GM20000 (cell line): ENCODE results near the gene CEACAM20.

Source experiments
- DNase-seq: peaks from one replicate; pipeline ENCODE4 v3.0.0; 2012; ENCODE audit warnings: low spot score
- TF ChIP-seq, protein P1 (sequence below): IDR thresholded peaks from 2 replicates; pipeline ENCODE4 v1.5.1; 2012; ENCODE audit warnings: mild to moderate bottlenecking, control low read depth; ENCODE audit errors: extremely low read depth, missing control alignments

The CEACAM20 gene

DNA sequence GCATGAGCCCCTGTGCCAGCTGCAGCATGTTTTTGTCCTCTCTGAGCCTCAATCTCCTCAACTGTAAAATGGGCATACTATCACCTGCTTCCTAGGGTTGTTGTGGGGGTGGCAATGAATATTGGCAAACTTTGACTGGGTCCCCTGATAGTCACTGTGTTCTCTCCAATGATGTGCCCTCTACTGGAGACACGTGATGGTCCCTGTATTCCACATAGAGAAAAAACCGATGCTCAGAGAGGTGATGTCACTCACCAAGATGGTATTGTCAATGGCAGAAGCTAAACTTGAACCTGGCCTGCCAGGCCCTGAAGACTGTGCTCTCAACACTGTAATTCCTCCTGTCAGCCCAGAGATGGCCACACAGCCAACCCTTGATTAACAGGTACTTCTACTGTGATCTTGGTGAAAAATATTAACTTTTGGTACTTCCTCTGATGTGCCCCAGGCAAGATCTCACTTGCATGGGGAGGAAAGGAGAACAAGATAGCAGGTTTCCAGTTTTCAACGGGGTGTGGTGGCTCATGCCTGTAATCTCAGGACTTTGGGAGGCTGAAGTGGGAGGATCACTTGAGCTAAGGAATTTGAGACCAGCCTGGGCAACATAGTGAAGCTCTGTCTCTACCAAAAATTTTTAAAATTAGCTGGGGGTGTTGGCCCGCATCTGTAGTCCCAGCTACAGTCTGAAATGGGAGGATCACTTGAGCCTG, 3.6 kb downstream of the CEACAM20 start:
- DNase-seq = no peak
- TF ChIP-seq, protein P1, sequence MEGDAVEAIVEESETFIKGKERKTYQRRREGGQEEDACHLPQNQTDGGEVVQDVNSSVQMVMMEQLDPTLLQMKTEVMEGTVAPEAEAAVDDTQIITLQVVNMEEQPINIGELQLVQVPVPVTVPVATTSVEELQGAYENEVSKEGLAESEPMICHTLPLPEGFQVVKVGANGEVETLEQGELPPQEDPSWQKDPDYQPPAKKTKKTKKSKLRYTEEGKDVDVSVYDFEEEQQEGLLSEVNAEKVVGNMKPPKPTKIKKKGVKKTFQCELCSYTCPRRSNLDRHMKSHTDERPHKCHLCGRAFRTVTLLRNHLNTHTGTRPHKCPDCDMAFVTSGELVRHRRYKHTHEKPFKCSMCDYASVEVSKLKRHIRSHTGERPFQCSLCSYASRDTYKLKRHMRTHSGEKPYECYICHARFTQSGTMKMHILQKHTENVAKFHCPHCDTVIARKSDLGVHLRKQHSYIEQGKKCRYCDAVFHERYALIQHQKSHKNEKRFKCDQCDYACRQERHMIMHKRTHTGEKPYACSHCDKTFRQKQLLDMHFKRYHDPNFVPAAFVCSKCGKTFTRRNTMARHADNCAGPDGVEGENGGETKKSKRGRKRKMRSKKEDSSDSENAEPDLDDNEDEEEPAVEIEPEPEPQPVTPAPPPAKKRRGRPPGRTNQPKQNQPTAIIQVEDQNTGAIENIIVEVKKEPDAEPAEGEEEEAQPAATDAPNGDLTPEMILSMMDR = no peak

DNA sequence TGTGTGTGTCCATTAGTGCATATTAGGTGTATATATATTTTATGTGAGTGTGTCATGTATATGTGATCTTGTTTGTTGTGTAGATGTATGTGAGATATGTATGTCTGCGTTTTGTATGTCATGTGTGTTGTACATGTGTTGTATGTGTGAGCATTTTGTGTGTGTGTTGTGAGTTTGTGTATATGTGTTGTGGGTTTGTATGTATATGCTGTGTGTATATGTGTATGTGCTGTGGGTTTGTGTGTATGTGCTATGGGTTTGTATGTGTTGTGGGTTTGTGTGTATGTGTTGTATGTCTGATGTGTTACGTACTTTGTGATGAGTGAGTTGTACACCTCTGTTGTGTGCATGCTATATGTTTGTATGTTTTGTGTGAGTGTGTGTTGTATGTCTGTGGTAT, 8.1 kb downstream of the CEACAM20 start:
- DNase-seq = no peak
- TF ChIP-seq, protein P1 = no peak

- TF ChIP-seq, protein P1 = no peak
- DNase-seq = no peak
These were observed 12.3 kb downstream of the CEACAM20 start for GRCh38 chr19:44517146-44517545.

GRCh38 chr19:44515907-44516306, 13.6 kb downstream of the CEACAM20 start:
- TF ChIP-seq, protein P1 = no peak

DNA sequence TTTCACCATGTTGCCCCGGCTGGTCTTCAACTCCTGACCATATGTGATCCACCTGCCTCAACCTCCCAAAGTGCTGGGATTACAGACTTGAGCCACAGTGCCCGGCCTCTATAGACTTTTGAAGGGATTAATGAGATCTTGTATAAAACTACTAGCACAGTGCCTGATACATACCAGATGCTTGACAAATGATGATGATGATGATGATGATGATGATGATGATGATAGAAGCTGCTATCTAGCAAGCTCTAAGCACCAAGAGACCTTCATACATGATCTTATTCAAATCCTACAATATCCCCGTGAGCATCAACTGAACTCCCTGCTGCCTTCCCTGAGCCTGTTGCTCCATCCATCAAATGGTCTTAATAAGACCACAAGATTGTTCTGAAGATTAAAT, 14.4 kb downstream of the CEACAM20 start:
- TF ChIP-seq, protein P1 = no peak

More at GRCh38 chr19:44515907-44516306, 13.6 kb downstream of the CEACAM20 start:
- no peak for DNase-seq

DNA sequence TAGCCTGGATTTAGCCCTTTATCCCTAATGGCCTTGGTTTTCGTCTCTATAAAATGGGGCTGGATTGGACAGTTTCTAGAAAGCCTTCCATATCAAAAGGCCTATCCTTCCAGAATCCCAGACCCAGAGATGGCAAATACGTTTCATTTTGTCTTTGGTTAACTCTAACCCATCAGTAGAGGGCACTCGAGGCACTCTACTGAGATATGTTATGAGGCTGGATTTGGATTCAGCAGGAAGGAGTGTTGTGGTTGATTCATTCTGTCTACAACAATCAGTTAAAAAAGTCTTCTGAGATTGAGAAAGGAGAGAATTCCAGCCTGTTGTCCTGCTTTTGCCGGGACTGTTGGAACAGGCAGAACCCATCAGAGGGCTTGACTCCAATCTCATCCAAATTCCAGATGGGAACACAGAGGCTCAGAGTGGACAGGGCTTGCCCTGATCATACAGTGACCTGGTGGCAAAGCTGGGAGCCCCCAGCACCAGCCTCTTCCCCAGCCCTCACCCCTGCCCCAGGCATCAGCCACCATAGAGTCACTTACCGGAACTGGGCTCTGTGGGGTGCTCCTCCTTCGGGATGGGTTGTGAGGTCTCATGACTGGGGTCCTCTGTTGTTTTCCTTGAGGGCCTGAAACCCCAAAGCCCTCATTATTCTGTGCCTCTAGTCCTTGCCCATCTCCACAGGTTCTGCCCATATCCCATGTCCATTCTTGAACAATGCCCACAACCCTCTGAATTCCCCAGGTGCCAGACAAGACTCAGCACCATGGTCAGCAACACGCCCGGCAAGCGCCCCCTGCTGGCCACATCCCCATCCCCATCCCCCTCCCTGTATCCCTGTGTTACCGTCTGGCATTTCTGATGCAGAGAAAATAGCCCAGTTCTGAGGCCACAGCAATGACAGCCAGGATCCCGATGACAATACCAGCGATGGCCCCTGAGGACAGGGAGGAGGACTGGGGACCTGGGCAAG, 16.9 kb downstream of the CEACAM20 start:
- TF ChIP-seq, protein P1 = no peak

More for the DNA sequence above, 14.4 kb downstream of the CEACAM20 start:
- no peak for DNase-seq

DNA sequence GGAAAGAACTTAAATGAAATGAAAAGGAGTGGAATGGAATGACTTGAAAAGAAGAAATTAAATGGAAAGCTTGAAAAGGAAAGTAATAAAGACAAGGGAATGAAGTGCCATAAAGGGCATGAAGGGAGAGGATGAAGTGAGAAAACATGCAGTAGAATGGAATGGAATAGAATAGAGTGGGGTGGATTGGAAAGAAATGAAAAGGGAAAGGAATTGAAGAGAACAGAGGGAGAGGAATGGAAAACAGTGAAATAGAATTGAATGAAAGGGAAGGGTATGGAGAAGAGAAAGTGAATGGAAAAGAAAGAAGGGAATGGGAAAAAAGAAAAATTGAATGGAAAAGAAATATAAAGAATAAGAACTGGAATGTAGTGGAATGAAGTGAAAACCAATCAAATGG, 20.0 kb downstream of the CEACAM20 start:
- TF ChIP-seq, protein P1 = no peak
- no peak for DNase-seq

More for the DNA sequence above, 16.9 kb downstream of the CEACAM20 start:
- no peak for DNase-seq
